GM10266 (cell line): Measurements from ENCODE around the gene NATD1.
"Not testable (repeated sequence)": the region's sequence is repeated elsewhere in the genome, so short reads cannot be mapped to it uniquely, and the experiment has no call there.

ENCODE experiments used
- DNase-seq: peaks from one replicate; pipeline ENCODE4 v3.0.0; 2012; ENCODE audit errors: extremely low spot score
- TF ChIP-seq, protein P1 (sequence below): IDR thresholded peaks from 2 replicates; pipeline ENCODE4 v1.5.1; 2012; ENCODE audit warnings: mild to moderate bottlenecking, low read depth; ENCODE audit not compliant: control insufficient read depth, insufficient read depth; ENCODE audit errors: missing control alignments

The NATD1 gene

GRCh38 chr17:21194226-21194625 lies 59.0 kb downstream of the NATD1 start:
- DNase-seq, result no peak
- TF ChIP-seq, protein P1, sequence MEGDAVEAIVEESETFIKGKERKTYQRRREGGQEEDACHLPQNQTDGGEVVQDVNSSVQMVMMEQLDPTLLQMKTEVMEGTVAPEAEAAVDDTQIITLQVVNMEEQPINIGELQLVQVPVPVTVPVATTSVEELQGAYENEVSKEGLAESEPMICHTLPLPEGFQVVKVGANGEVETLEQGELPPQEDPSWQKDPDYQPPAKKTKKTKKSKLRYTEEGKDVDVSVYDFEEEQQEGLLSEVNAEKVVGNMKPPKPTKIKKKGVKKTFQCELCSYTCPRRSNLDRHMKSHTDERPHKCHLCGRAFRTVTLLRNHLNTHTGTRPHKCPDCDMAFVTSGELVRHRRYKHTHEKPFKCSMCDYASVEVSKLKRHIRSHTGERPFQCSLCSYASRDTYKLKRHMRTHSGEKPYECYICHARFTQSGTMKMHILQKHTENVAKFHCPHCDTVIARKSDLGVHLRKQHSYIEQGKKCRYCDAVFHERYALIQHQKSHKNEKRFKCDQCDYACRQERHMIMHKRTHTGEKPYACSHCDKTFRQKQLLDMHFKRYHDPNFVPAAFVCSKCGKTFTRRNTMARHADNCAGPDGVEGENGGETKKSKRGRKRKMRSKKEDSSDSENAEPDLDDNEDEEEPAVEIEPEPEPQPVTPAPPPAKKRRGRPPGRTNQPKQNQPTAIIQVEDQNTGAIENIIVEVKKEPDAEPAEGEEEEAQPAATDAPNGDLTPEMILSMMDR, result no peak

DNA sequence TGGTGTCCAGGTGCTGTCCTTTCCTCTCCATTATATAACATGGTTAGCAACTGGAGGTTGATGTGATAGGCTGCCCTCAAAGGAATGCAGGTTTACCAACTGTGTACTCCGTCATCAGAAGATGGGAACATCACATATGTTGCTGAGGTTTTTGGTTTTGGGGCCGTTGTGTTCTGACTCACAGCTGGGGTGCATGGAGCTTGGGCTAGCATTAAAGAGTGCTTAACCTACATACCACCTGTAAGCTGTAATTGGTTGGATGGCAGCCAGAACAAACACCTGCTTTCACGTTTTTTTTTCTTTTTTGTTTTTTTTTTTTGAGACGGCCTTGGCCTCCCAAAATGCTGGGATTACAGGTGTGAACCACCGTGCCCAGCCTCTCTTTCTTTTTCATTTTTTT lies 60.2 kb downstream of the NATD1 start:
- TF ChIP-seq, protein P1, result no peak
- DNase-seq, result no peak

DNA sequence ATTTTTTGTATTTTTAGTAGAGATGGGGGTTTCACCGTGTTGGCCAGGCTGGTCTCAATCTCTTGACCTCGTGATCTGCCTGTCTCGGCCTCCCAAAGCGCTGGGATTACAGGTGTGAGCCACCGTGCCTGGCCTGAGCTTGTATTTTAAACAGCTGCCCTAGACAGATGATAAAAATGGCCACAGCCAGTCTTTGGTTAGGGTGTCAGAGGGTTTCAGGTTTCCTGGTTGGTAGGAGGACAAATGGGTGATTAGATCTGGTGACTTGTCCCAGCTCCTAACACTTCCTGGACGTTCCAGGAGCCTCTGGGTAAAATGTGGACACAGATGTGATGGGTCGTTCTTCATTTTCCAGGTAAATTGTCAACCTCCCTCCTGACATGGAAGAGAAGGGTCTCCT lies 60.8 kb downstream of the NATD1 start:
- DNase-seq, result not testable (repeated sequence)

- DNase-seq, result no peak
- TF ChIP-seq, protein P1, result no peak
Observed at GRCh38 chr17:21191698-21192097, 61.5 kb downstream of the NATD1 start.

- no peak for DNase-seq
- TF ChIP-seq, protein P1, result no peak
Observed at GRCh38 chr17:21190078-21190477, 63.1 kb downstream of the NATD1 start.

- TF ChIP-seq, protein P1, result no peak
- no peak for DNase-seq
Observed at GRCh38 chr17:21189361-21189760, 63.8 kb downstream of the NATD1 start.
